K562 (cell line): ENCODE data around the gene SPTBN2. TPM values are rescaled to one million over a fixed set of nuclear protein-coding genes. Genes with fewer than 3 reads are reported as not detected.

Source experiments
- BACH1 ChIP-seq: fragments of 200-800 bp; sonication (Bioruptor generic); IDR thresholded peaks from 2 replicates; pipeline ENCODE4 v1.6.1; 2016; ENCODE audit warnings: missing genetic modification characterization, missing compliant biosample characterization
- CREB5 ChIP-seq: fragments of 250-450 bp; sonication (Bioruptor Pico); IDR thresholded peaks from 2 replicates; pipeline ENCODE4 v1.5.0; 2020; ENCODE audit warnings: mild to moderate bottlenecking
- E2F6 ChIP-seq, 2 experiments: IDR thresholded peaks; 2 replicates each; pipeline ENCODE4 v1.6.1; 2011; ENCODE audit warnings: borderline replicate concordance in 1 of 2, control low read depth in 1 of 2, low read depth in 1 of 2, low read length in 1 of 2, mild to moderate bottlenecking in 1 of 2, mixed read lengths in 1 of 2, moderate library complexity in 1 of 2; ENCODE audit not compliant: insufficient read depth in 1 of 2, insufficient read length in 1 of 2, poor library complexity in 1 of 2, severe bottlenecking in 1 of 2; ENCODE audit errors: extremely low read depth in 1 of 2
- GTF2A2 ChIP-seq: IDR thresholded peaks from 2 replicates; pipeline ENCODE4 v1.6.1; 2016; ENCODE audit warnings: mild to moderate bottlenecking, missing genetic modification characterization, missing compliant biosample characterization
- MTA3 ChIP-seq: fragments of 450-650 bp; formaldehyde crosslinking; IDR thresholded peaks from 2 replicates; pipeline ENCODE4 v1.6.1; 2017; ENCODE audit warnings: mild to moderate bottlenecking, borderline replicate concordance
- TEAD1 ChIP-seq, 2 experiments: fragments of 450-650 bp in 1 of 2; sonication (generic) in 1 of 2; formaldehyde crosslinking; IDR thresholded peaks; 2 replicates each; pipeline versions ENCODE4 v1.4.0 to v1.8.0; 2020 to 2022; ENCODE audit warnings: mild to moderate bottlenecking in 2 of 2, missing genetic modification reagents in 1 of 2
- ZBTB40 ChIP-seq, 2 experiments: fragments of 450-650 bp in 1 of 2; sonication (generic) in 1 of 2; formaldehyde crosslinking in 1 of 2; IDR thresholded peaks; 2 replicates each; pipeline versions ENCODE4 v1.7.1 to v1.9.0; 2016 to 2022; ENCODE audit warnings: inconsistent platforms in 1 of 2, mild to moderate bottlenecking in 1 of 2, missing genetic modification reagents in 1 of 2
- ZNF77 ChIP-seq: fragments of 250-450 bp; sonication (Bioruptor Pico); IDR thresholded peaks from 2 replicates; pipeline ENCODE4 v1.5.0; 2020
- ZSCAN29 ChIP-seq: fragments of 450-650 bp; IDR thresholded peaks from 2 replicates; pipeline ENCODE4 v1.6.1; 2017
- polyA plus RNA-seq, 8 experiments: library from polyadenylated mRNA; depleted of rRNA in 4 of 8; stranded (reverse) in 5 of 8; unstranded in 3 of 8; fragments of >200 nt; fragmentation: Nextera tagmentation in 2 of 8; fragmentation: Illumina TruSeq in 1 of 8; extraction: Ambion mirVana in 2 of 8; extraction: Trizol in 1 of 8; gene quantifications; 2 replicates each; pipeline versions ENCODE4 v1.2.1 to v1.2.3, GENCODE V29; 2011 to 2014; ENCODE audit warnings: inconsistent platforms in 1 of 8, missing spikeins in 1 of 8
- total RNA-seq, 7 experiments: library from RNA; depleted of rRNA in 6 of 7; stranded (reverse); fragments of >200 nt in 6 of 7; fragmentation: Illumina TruSeq in 2 of 7; extraction: Trizol in 2 of 7; gene quantifications; 2 replicates each; pipeline versions ENCODE4 v1.2.1 to v1.2.3, GENCODE V29; 2011 to 2021; ENCODE audit warnings: low replicate concordance in 1 of 7
- TF ChIP-seq, protein P1 (sequence below): sonication (generic); formaldehyde crosslinking; IDR thresholded peaks from 2 replicates; pipeline ENCODE4 v1.8.0; 2023; ENCODE audit warnings: mild to moderate bottlenecking, missing genetic modification reagents

The SPTBN2 gene
- total and polyA plus RNA-seq, 9 of the 15 experiments (the other 6 are each of a cell fraction or from before 2014, with no cell fraction given), result 0.38 to 56.5 (median 19.7) TPM

- peak; percentile 49 for TF ChIP-seq ZBTB40 (IDR thresholded peaks at IDR 0.05)
- no peak for TF ChIP-seq ZBTB40 (CRISPR knock-in tag; IDR thresholded peaks at IDR 0.05)
- TF ChIP-seq MTA3, result no peak; the same call in 1 of the 2 replicates
- TF ChIP-seq CREB5 (CRISPR knock-in tag), result no peak
- TF ChIP-seq TEAD1 (CRISPR knock-in tag; IDR thresholded peaks at IDR 0.05), result no peak
- TF ChIP-seq GTF2A2 (tag), result no peak
- no peak for TF ChIP-seq BACH1 (tag)
- TF ChIP-seq, protein P1, sequence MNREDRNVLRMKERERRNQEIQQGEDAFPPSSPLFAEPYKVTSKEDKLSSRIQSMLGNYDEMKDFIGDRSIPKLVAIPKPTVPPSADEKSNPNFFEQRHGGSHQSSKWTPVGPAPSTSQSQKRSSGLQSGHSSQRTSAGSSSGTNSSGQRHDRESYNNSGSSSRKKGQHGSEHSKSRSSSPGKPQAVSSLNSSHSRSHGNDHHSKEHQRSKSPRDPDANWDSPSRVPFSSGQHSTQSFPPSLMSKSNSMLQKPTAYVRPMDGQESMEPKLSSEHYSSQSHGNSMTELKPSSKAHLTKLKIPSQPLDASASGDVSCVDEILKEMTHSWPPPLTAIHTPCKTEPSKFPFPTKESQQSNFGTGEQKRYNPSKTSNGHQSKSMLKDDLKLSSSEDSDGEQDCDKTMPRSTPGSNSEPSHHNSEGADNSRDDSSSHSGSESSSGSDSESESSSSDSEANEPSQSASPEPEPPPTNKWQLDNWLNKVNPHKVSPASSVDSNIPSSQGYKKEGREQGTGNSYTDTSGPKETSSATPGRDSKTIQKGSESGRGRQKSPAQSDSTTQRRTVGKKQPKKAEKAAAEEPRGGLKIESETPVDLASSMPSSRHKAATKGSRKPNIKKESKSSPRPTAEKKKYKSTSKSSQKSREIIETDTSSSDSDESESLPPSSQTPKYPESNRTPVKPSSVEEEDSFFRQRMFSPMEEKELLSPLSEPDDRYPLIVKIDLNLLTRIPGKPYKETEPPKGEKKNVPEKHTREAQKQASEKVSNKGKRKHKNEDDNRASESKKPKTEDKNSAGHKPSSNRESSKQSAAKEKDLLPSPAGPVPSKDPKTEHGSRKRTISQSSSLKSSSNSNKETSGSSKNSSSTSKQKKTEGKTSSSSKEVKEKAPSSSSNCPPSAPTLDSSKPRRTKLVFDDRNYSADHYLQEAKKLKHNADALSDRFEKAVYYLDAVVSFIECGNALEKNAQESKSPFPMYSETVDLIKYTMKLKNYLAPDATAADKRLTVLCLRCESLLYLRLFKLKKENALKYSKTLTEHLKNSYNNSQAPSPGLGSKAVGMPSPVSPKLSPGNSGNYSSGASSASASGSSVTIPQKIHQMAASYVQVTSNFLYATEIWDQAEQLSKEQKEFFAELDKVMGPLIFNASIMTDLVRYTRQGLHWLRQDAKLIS (CRISPR knock-in tag), result no peak
- no peak for TF ChIP-seq ZNF77 (CRISPR knock-in tag)
- TF ChIP-seq ZSCAN29, result no peak
- TF ChIP-seq E2F6 (IDR thresholded peaks at IDR 0.05; ENCODE audit: borderline replicate concordance in 1 of 2, extremely low read depth in 1 of 2, insufficient read depth in 1 of 2, insufficient read length in 1 of 2, low read depth in 1 of 2, low read length in 1 of 2, poor library complexity in 1 of 2, severe bottlenecking in 1 of 2), result no peak
These were observed 27.4 kb downstream of the SPTBN2 start (continued) for GRCh38 chr11:66701432-66702240.
